Thyroid gland (tissue), 4 donors: Measurements from ENCODE around the gene CYP51A1. TPM values are rescaled to one million over a fixed set of nuclear protein-coding genes. Genes with fewer than 3 reads are reported as not detected.
A peak's percentile ranks its signal among the peaks of the same experiment; 100 is the strongest.
"Not testable (repeated sequence)": the region's sequence is repeated elsewhere in the genome, so short reads cannot be mapped to it uniquely, and the experiment has no call there.

ENCODE experiments used
- DNase-seq, 2 donors: peaks; one replicate each; pipeline ENCODE4 v3.0.0-alpha.2; 2019
- H3K27ac ChIP-seq, 3 donors: fragments of 200-600 bp; sonication (generic); 1 replicate in 2 of 3; 2 replicates in 1 of 3; pipeline ENCODE4 v1.5.1; 2016 to 2019; ENCODE audit warnings: mild to moderate bottlenecking in 1 of 3, moderate library complexity in 1 of 3
- H3K27me3 ChIP-seq: fragments of 200-600 bp; sonication (generic); one replicate; pipeline ENCODE4 v1.5.1; 2019
- H3K36me3 ChIP-seq, 2 donors: fragments of 200-600 bp; sonication (generic); one replicate each; pipeline ENCODE4 v1.5.1; 2016 to 2019
- H3K4me1 ChIP-seq, 2 donors: fragments of 200-600 bp; sonication (generic); one replicate each; pipeline ENCODE4 v1.5.1; 2017 to 2019
- H3K4me3 ChIP-seq, 3 donors: fragments of 200-600 bp; sonication (generic); replicated peaks in 1 of 3; 1 replicate in 2 of 3; 2 replicates in 1 of 3; pipeline ENCODE4 v1.5.1; 2016; ENCODE audit warnings: mild to moderate bottlenecking in 1 of 3
- H3K9me3 ChIP-seq: fragments of 200-600 bp; sonication (generic); one replicate; pipeline ENCODE4 v1.5.1; 2017
- CTCF ChIP-seq, 6 experiments: fragments of 200-600 bp in 3 of 6; fragments of 450-650 bp in 3 of 6; sonication (generic) in 3 of 6; IDR thresholded peaks; one replicate each; pipeline ENCODE4 v1.5.1; 2016 to 2019; ENCODE audit warnings: antibody characterized with exemption in 6 of 6, mild to moderate bottlenecking in 2 of 6, inconsistent platforms in 1 of 6, moderate library complexity in 1 of 6
- POLR2A ChIP-seq, 2 donors: fragments of 450-650 bp; IDR thresholded peaks; one replicate each; pipeline ENCODE4 v1.6.1; 2017; ENCODE audit warnings: antibody characterized with exemption in 2 of 2, mild to moderate bottlenecking in 2 of 2, moderate library complexity in 1 of 2
- WGBS, 2 donors: methylation state at CpG; one replicate each; pipeline ENCODE4 v1.1.5; 2017; 5-methylcytosine and 5-hydroxymethylcytosine counted together
- intact Hi-C: fragments of 100-400 bp; cut with DNase I; formaldehyde crosslinking; loops from one replicate; pipeline ENCODE4 v1.15.1; 2023
- total RNA-seq, 4 donors: library from RNA; depleted of rRNA; stranded (reverse); fragments of >200 nt; gene quantifications; one replicate each; pipeline ENCODE4 v1.2.3, GENCODE V29; 2016

The CYP51A1 gene
- total RNA-seq, 4 donors from 2014 or later: 46.9 to 89.1 (median 66.5) TPM

GRCh38 chr7:92149736-92150239, 15.5 kb upstream of the CYP51A1 start:
- WGBS, 2 donors: 93 to 97% methylated on average over 5 of the region's 5 CpGs
- H3K9me3 ChIP-seq: no peaks in the 10 kb centered on the region
- no peak overlapping the region for H3K4me3 ChIP-seq
- no peaks in the 10 kb centered on the region for H3K36me3 ChIP-seq
- TF ChIP-seq CTCF (IDR thresholded peaks at IDR 0.05) (no peak), POLR2A (IDR thresholded peaks at IDR 0.05) (no peak)
- no peaks in the 10 kb centered on the region for H3K27me3 ChIP-seq
- no peak for DNase-seq
- intact Hi-C loops: no loop called here
- no peaks in the 10 kb centered on the region for H3K4me1 ChIP-seq
- H3K27ac ChIP-seq: no peak overlapping the region

- H3K9me3 ChIP-seq, H3K4me3 ChIP-seq, H3K27ac ChIP-seq, H3K36me3 ChIP-seq, intact Hi-C loops, H3K27me3 ChIP-seq, H3K4me1 ChIP-seq, DNase-seq: not testable (repeated sequence)
- WGBS, 2 donors: 93 to 94% methylated on average over 30 to 39 of the region's 50 CpGs
Observed at GRCh38 chr7:92143192-92143880, 9.1 kb upstream of the CYP51A1 start.

GRCh38 chr7:92142791-92143190, 8.5 kb upstream of the CYP51A1 start:
- H3K4me1 ChIP-seq, H3K4me3 ChIP-seq, H3K27ac ChIP-seq, intact Hi-C loops, H3K9me3 ChIP-seq, DNase-seq, H3K27me3 ChIP-seq, H3K36me3 ChIP-seq: not testable (repeated sequence)
- WGBS, 2 donors: 92 to 94% methylated on average over 9 of the region's 9 CpGs

- intact Hi-C loops: no loop called here
- DNase-seq: no peak
Observed at GRCh38 chr7:92141161-92141560, 6.9 kb upstream of the CYP51A1 start.

GRCh38 chr7:92137557-92137956, 3.3 kb upstream of the CYP51A1 start:
- Histone ChIP-seq H3K27me3 (no peaks in the 10 kb centered on the region), H3K4me1 (peaks cover 5 to 7% of the 10 kb centered on the region in 2 donors), H3K4me3 (no peak overlapping the region), H3K36me3 (no peaks in the 10 kb centered on the region), H3K27ac (no peak overlapping the region), H3K9me3 (no peaks in the 10 kb centered on the region)
- TF ChIP-seq POLR2A (IDR thresholded peaks at IDR 0.05) (no peak), CTCF (IDR thresholded peaks at IDR 0.05) (no peak)
- 42 to 45% methylated on average over 2 of the region's 2 CpGs for WGBS, 2 donors
- intact Hi-C loops: no loop called here
- DNase-seq: no peak

More at GRCh38 chr7:92141161-92141560, 6.9 kb upstream of the CYP51A1 start:
- Histone ChIP-seq H3K36me3 (no peaks in the 10 kb centered on the region), H3K9me3 (no peaks in the 10 kb centered on the region), H3K4me3 (no peak overlapping the region), H3K27me3 (no peaks in the 10 kb centered on the region), H3K4me1 (no peaks in the 10 kb centered on the region), H3K27ac (no peak overlapping the region)
- 94 to 96% methylated on average over 7 of the region's 7 CpGs for WGBS, 2 donors
- TF ChIP-seq POLR2A (IDR thresholded peaks at IDR 0.05): no peak
- TF ChIP-seq CTCF (IDR thresholded peaks at IDR 0.05): no peak

GRCh38 chr7:92135052-92135889, 994 bp upstream of the CYP51A1 start:
- no peak for DNase-seq

More at GRCh38 chr7:92135052-92135889, 994 bp upstream of the CYP51A1 start:
- Histone ChIP-seq H3K9me3 (no peaks in the 10 kb centered on the region), H3K27me3 (no peaks in the 10 kb centered on the region), H3K4me1 (peaks cover 5 to 7% of the 10 kb centered on the region in 2 donors), H3K27ac (peak overlapping the region; percentile 97 to 99 (median 97)), H3K4me3 (peak overlapping the region in 2 of 3 donors; percentile 57 to 96), H3K36me3 (no peaks in the 10 kb centered on the region)
- WGBS, 2 donors: 25 to 30% methylated on average over 20 to 21 of the region's 21 CpGs
- TF ChIP-seq CTCF (IDR thresholded peaks at IDR 0.05) (no peak), POLR2A (IDR thresholded peaks at IDR 0.05) (no peak)
- intact Hi-C loops: no loop called here
